T-helper 2 cell treated with Interferon-gamma antibody and Interleukin-4, amounts not matched to agents 5 μg/mL and 100 μg/mL, for 36 hours (primary cell): ENCODE measurements around the gene BEX4.
"Not testable (repeated sequence)": the region's sequence is repeated elsewhere in the genome, so short reads cannot be mapped to it uniquely, and the experiment has no call there.

Source experiments
- DNase-seq: peaks from one replicate; pipeline ENCODE4 v3.0.0; 2021; ENCODE audit warnings: low spot score
- H3K27ac Mint-ChIP-seq: one replicate; pipeline ENCODE4 v1.8.0; 2021; ENCODE audit warnings: mild to moderate bottlenecking, mixed read lengths
- H3K27me3 Mint-ChIP-seq: one replicate; pipeline ENCODE4 v1.8.0; 2021; ENCODE audit warnings: low read depth, mixed read lengths
- H3K36me3 Mint-ChIP-seq: one replicate; pipeline ENCODE4 v1.8.0; 2021; ENCODE audit warnings: low read depth, mixed read lengths
- H3K4me1 Mint-ChIP-seq: one replicate; pipeline ENCODE4 v1.8.0; 2021; ENCODE audit warnings: low read depth, mixed read lengths
- H3K4me3 Mint-ChIP-seq: one replicate; pipeline ENCODE4 v1.8.0; 2022; ENCODE audit warnings: mild to moderate bottlenecking, moderate library complexity, mixed read lengths
- H3K9me3 Mint-ChIP-seq: one replicate; pipeline ENCODE4 v1.8.0; 2021; ENCODE audit warnings: mixed read lengths

BEX4 gene

GRCh38 chrX:103214870-103215424 lies at the start of gene BEX4:
BEX4 (plus strand) TSS chrX:103215108; CDS start chrX:103216154, 1,046 bp downstream.
- peak; percentile 80 for DNase-seq
- Mint-ChIP-seq H3K4me1 (peaks cover 3% of the 10 kb centered on the region), H3K9me3 (no peaks in the 10 kb centered on the region), H3K4me3 (peak within 1 kb of the TSS; percentile 85), H3K27me3 (peaks cover 12% of the 10 kb centered on the region), H3K27ac (peak within 1 kb of the TSS; percentile 90), H3K36me3 (peaks cover 4% of the 10 kb centered on the region)

- no peak overlapping the region for H3K4me3 Mint-ChIP-seq
- no peaks in the 10 kb centered on the region for H3K27me3 Mint-ChIP-seq
- no peaks in the 10 kb centered on the region for H3K36me3 Mint-ChIP-seq
- no peak for DNase-seq
- no peaks in the 10 kb centered on the region for H3K4me1 Mint-ChIP-seq
- H3K9me3 Mint-ChIP-seq: no peaks in the 10 kb centered on the region
- no peak overlapping the region for H3K27ac Mint-ChIP-seq
Measured at GRCh38 chrX:103170216-103170615, 44.7 kb upstream of the BEX4 start.

GRCh38 chrX:103171353-103171752 lies 43.6 kb upstream of the BEX4 start:
- DNase-seq: no peak
- H3K36me3 Mint-ChIP-seq: no peaks in the 10 kb centered on the region
- H3K4me3 Mint-ChIP-seq: no peak overlapping the region
- no peak overlapping the region for H3K27ac Mint-ChIP-seq
- H3K4me1 Mint-ChIP-seq: peaks cover 3% of the 10 kb centered on the region
- H3K9me3 Mint-ChIP-seq: no peaks in the 10 kb centered on the region
- no peaks in the 10 kb centered on the region for H3K27me3 Mint-ChIP-seq

- not testable (repeated sequence) for H3K4me1 Mint-ChIP-seq, H3K27me3 Mint-ChIP-seq, H3K4me3 Mint-ChIP-seq, DNase-seq, H3K9me3 Mint-ChIP-seq, H3K27ac Mint-ChIP-seq, H3K36me3 Mint-ChIP-seq
Measured at GRCh38 chrX:103175256-103175655, 39.7 kb upstream of the BEX4 start.

GRCh38 chrX:103175944-103176753 lies 38.8 kb upstream of the BEX4 start:
- H3K4me3 Mint-ChIP-seq: no peak overlapping the region
- peak; percentile 7 for DNase-seq
- no peaks in the 10 kb centered on the region for H3K9me3 Mint-ChIP-seq
- H3K27ac Mint-ChIP-seq: no peak overlapping the region
- no peaks in the 10 kb centered on the region for H3K27me3 Mint-ChIP-seq
- H3K4me1 Mint-ChIP-seq: peaks cover 3% of the 10 kb centered on the region
- H3K36me3 Mint-ChIP-seq: no peaks in the 10 kb centered on the region

GRCh38 chrX:103177556-103177955 lies 37.4 kb upstream of the BEX4 start:
- H3K4me3 Mint-ChIP-seq: no peak overlapping the region
- H3K27me3 Mint-ChIP-seq: no peaks in the 10 kb centered on the region
- H3K4me1 Mint-ChIP-seq: peaks cover 3% of the 10 kb centered on the region
- H3K9me3 Mint-ChIP-seq: no peaks in the 10 kb centered on the region
- H3K36me3 Mint-ChIP-seq: no peaks in the 10 kb centered on the region
- DNase-seq: no peak
- no peak overlapping the region for H3K27ac Mint-ChIP-seq

GRCh38 chrX:103183912-103184311 lies 31.0 kb upstream of the BEX4 start:
- Mint-ChIP-seq H3K4me1 (no peaks in the 10 kb centered on the region), H3K27me3 (no peaks in the 10 kb centered on the region), H3K27ac (no peak overlapping the region), H3K9me3 (no peaks in the 10 kb centered on the region), H3K4me3 (no peak overlapping the region), H3K36me3 (no peaks in the 10 kb centered on the region)
- no peak for DNase-seq

- Mint-ChIP-seq H3K36me3 (no peaks in the 10 kb centered on the region), H3K27me3 (no peaks in the 10 kb centered on the region), H3K4me1 (no peaks in the 10 kb centered on the region), H3K27ac (no peak overlapping the region), H3K9me3 (no peaks in the 10 kb centered on the region), H3K4me3 (no peak overlapping the region)
- no peak for DNase-seq
Measured at GRCh38 chrX:103187953-103188475, 26.9 kb upstream of the BEX4 start.

- Mint-ChIP-seq H3K36me3 (no peaks in the 10 kb centered on the region), H3K27ac (peak overlapping the region; percentile 79), H3K4me1 (peaks cover 3% of the 10 kb centered on the region), H3K4me3 (no peak overlapping the region), H3K9me3 (no peaks in the 10 kb centered on the region), H3K27me3 (peaks cover 2% of the 10 kb centered on the region)
- DNase-seq: no peak
Measured at GRCh38 chrX:103197721-103198306, 17.1 kb upstream of the BEX4 start.

GRCh38 chrX:103198668-103199067 lies 16.2 kb upstream of the BEX4 start:
- H3K4me1 Mint-ChIP-seq, H3K4me3 Mint-ChIP-seq, H3K27ac Mint-ChIP-seq, DNase-seq, H3K9me3 Mint-ChIP-seq, H3K36me3 Mint-ChIP-seq, H3K27me3 Mint-ChIP-seq: not testable (repeated sequence)

- Mint-ChIP-seq H3K27me3 (no peaks in the 10 kb centered on the region), H3K36me3 (no peaks in the 10 kb centered on the region), H3K4me1 (peaks cover 3% of the 10 kb centered on the region), H3K27ac (no peak overlapping the region), H3K4me3 (no peak overlapping the region), H3K9me3 (no peaks in the 10 kb centered on the region)
- no peak for DNase-seq
Measured at GRCh38 chrX:103201041-103201440, 13.9 kb upstream of the BEX4 start.

- no peak overlapping the region for H3K4me3 Mint-ChIP-seq
- no peaks in the 10 kb centered on the region for H3K36me3 Mint-ChIP-seq
- no peak for DNase-seq
- H3K27me3 Mint-ChIP-seq: no peaks in the 10 kb centered on the region
- H3K27ac Mint-ChIP-seq: no peak overlapping the region
- peaks cover 3% of the 10 kb centered on the region for H3K4me1 Mint-ChIP-seq
- no peaks in the 10 kb centered on the region for H3K9me3 Mint-ChIP-seq
Measured at GRCh38 chrX:103210056-103210455, 4.9 kb upstream of the BEX4 start.

- no peak overlapping the region for H3K4me3 Mint-ChIP-seq
- no peak overlapping the region for H3K27ac Mint-ChIP-seq
- peak; percentile 5 for DNase-seq
- H3K27me3 Mint-ChIP-seq: no peaks in the 10 kb centered on the region
- peaks cover 2% of the 10 kb centered on the region for H3K36me3 Mint-ChIP-seq
- no peaks in the 10 kb centered on the region for H3K9me3 Mint-ChIP-seq
- peaks cover 3% of the 10 kb centered on the region for H3K4me1 Mint-ChIP-seq
Measured at GRCh38 chrX:103211012-103211715, 3.7 kb upstream of the BEX4 start.
